HEK293T (cell line): Measurements from ENCODE around the gene OAT.

Experiments used
- ARNT ChIP-seq: fragments of 450-650 bp; IDR thresholded peaks from 2 replicates; pipeline ENCODE4 v1.6.1; 2017; ENCODE audit warnings: mild to moderate bottlenecking
- BHLHE40 ChIP-seq: fragments of 450-650 bp; IDR thresholded peaks from 2 replicates; pipeline ENCODE4 v1.6.1; 2016; ENCODE audit warnings: mild to moderate bottlenecking, moderate library complexity, borderline replicate concordance
- CTBP1 ChIP-seq: fragments of 450-650 bp; IDR thresholded peaks from 2 replicates; pipeline ENCODE4 v1.6.1; 2016; ENCODE audit warnings: borderline replicate concordance
- ELF4 ChIP-seq: fragments of 450-650 bp; IDR thresholded peaks from 2 replicates; pipeline ENCODE4 v1.6.1; 2017; ENCODE audit warnings: antibody characterized with exemption
- FOXK2 ChIP-seq: fragments of 450-650 bp; IDR thresholded peaks from 2 replicates; pipeline ENCODE4 v1.6.1; 2016; ENCODE audit warnings: mild to moderate bottlenecking
- NFRKB ChIP-seq: fragments of 450-650 bp; IDR thresholded peaks from 2 replicates; pipeline ENCODE4 v1.6.1; 2016; ENCODE audit warnings: mild to moderate bottlenecking, moderate library complexity
- PKNOX1 ChIP-seq: fragments of 450-650 bp; IDR thresholded peaks from 2 replicates; pipeline ENCODE4 v1.6.1; 2016
- SP1 ChIP-seq: fragments of 450-650 bp; IDR thresholded peaks from 2 replicates; pipeline ENCODE4 v1.6.1; 2017
- SUZ12 ChIP-seq: fragments of 450-650 bp; IDR thresholded peaks from 2 replicates; pipeline ENCODE4 v1.6.1; 2016; ENCODE audit warnings: mild to moderate bottlenecking
- ZNF384 ChIP-seq: fragments of 450-650 bp; IDR thresholded peaks from 2 replicates; pipeline ENCODE4 v1.6.1; 2016

GRCh38 chr10:124351481-124352220, 67.1 kb downstream of the OAT start:
- no peak for TF ChIP-seq SUZ12
- no peak for TF ChIP-seq ELF4
- TF ChIP-seq BHLHE40 = no peak
- TF ChIP-seq SP1 = no peak
- no peak for TF ChIP-seq PKNOX1
- TF ChIP-seq ARNT = no peak
- TF ChIP-seq CTBP1 = no peak
- no peak for TF ChIP-seq FOXK2
- no peak for TF ChIP-seq NFRKB
- no peak for TF ChIP-seq ZNF384
